Measurements from ENCODE around the gene MPP3.
"Not testable (repeated sequence)": the region's sequence is repeated elsewhere in the genome, so short reads cannot be mapped to it uniquely, and the experiment has no call there.

The MPP3 gene

DNA sequence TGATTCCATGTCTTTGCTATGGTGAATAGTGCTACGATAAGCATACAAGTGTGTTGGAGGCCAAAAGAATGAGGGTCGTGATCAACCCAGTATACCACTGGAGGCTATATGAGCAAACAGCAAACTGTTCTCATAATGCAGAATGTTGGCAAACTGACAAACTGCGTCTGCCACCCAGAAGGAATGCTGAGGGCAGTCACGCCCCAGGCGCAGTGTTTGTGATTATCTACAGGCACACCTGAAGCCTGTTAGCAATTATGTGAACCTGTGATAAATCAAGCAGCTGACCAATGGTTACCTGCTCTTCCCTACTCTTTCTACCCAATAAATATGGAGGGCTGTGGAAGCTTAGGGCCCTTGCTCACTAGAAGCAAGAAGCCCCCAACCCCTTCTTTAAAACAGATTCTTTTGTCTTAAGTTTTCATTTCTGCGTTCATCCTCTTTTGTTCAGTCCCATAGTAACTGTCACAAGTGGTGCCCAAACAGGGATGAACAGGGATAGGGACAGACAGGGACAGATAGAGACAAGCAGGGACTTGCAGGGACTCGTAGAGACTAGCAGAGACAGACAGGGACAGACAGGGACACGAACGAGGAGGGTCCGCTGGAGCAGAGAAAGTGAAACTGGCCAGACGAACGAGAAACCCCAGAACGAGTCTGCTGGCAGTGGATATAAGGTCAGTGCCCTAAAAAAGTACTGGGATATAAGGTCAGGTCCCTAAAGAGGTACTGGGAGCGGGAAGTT is 39.2 kb upstream of the MPP3 start:
- H3K9me3 Mint-ChIP-seq, result no peaks in the 10 kb centered on the region
- no peaks in the 10 kb centered on the region for H3K4me1 Mint-ChIP-seq (ENCODE audit: low read depth)
- no peaks in the 10 kb centered on the region for H3K36me3 Mint-ChIP-seq (ENCODE audit: low read depth)
- peaks cover 13% of the 10 kb centered on the region for H3K27me3 Mint-ChIP-seq
- H3K4me3 Mint-ChIP-seq, result no peak overlapping the region
- DNase-seq, result no peak
- no peak overlapping the region for H3K27ac Mint-ChIP-seq

DNA sequence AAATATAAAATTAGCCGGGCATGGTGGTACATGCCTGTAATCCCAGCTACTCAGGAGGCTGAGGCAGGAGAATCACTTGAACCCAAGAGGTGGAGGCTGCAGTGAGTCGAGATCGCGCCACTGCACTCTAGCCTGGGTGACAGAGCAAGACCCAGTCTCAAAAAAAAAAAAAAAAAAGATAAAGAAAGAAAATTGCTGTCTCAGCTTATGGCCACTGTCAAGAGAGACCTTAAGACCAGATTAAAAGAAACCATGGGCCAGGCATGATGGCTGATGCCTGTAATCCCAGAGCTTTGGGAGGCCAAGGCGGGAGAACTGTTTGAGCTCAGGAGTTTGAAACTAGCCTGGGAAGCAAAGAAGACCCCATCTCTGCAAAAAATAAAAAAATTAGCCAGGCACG is 36.1 kb upstream of the MPP3 start:
- not testable (repeated sequence) for H3K27ac Mint-ChIP-seq; H3K36me3 Mint-ChIP-seq (ENCODE audit: low read depth); H3K9me3 Mint-ChIP-seq; H3K4me3 Mint-ChIP-seq; DNase-seq; H3K4me1 Mint-ChIP-seq (ENCODE audit: low read depth)
- peaks cover 13% of the 10 kb centered on the region for H3K27me3 Mint-ChIP-seq

DNA sequence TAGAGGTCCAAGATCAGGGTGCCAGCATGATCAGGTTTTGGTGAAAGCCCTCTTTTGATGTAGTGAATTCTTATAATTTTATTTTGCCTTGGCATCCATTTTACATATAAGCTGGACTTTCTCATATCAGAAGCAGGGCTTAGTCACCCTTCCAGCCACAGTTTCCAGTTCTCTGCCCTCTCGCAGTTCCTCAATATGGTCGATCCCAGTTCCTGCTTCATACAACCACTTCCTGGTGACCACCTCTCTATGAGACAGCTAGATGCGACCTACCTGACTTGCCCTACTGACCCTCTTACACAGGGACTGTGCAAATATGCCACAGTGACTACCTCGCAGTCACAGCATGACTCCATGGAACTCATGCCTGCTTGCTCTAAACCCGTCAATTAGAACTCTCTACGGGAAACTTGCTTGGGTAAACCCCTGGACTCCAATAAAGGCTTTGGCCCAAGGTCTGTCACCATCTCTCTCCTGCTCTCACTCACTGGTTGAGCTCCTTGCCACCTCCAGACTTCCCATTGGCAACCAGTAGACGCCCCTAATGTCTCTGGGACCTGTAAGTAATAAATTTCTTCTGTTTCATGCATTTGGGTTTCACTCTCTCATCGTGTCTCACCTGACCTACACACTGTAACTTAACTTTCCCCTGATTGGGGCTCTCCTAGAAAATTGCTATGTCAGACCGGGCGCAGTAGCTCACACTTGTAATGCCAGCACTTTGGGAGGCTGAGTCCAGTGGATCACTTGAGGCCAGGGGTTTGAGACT is 35.5 kb upstream of the MPP3 start:
- H3K4me1 Mint-ChIP-seq (ENCODE audit: low read depth), result no peaks in the 10 kb centered on the region
- DNase-seq, result no peak
- no peak overlapping the region for H3K4me3 Mint-ChIP-seq
- H3K27me3 Mint-ChIP-seq, result peaks cover 13% of the 10 kb centered on the region
- no peak overlapping the region for H3K27ac Mint-ChIP-seq
- no peaks in the 10 kb centered on the region for H3K36me3 Mint-ChIP-seq (ENCODE audit: low read depth)
- H3K9me3 Mint-ChIP-seq, result no peaks in the 10 kb centered on the region

DNA sequence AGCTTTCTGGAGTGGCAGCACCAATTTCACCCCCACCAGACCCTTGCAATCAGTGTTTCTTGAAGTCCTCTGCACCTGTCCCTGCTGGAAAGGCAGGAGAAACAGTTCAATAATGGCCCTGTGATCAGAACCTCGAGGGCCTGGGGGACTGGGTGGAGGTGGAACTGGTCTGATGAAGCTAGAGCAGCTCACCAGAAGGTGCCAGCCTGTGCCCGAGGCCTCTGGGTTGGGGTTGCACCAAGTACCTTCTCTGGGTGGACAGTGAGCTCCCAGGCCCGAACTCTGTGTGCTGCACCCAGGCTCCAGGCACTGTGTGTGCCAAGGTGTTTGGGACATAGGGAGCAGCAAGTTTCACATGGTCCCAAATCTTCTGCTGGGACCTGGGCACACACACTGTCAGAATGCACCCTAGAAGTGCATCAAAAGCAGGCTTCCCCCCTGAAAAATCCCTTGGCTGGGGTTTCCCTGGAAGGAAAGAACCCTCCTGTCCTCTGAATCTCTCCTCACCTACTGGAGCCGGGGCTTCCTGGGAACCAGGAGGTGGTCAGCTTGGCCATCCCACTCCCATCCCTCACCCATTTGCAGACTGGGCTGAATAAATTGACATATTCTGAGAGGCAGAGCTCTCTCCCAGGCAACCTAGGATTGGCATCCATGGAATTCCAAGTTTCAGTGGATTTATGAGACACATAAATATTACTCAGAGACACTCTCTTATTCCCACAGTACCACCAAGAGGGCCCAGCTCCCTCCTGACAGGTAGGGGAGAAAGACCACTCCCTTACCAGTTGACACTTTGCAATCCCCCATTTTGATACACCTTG is 31.4 kb upstream of the MPP3 start:
- H3K4me3 Mint-ChIP-seq, result no peak overlapping the region
- no peak for DNase-seq

DNA sequence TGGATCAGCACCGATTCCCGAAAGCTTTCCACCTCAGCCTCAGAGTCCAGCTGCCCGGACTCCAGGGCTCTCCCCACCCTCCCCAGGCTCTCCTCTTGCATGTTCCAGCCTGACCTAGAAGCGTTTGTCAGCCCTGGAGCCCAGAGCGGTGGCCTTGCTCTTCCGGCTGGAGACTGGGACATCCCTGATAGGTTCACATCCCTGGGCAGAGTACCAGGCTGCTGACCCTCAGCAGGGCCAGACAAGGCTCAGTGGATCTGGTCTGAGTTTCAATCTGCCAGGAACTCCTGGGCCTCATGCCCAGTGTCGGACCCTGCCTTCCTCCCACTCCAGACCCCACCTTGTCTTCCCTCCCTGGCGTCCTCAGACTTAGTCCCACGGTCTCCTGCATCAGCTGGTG is 29.0 kb upstream of the MPP3 start:
- Mint-ChIP-seq H3K9me3 (no peaks in the 10 kb centered on the region), H3K4me1 (ENCODE audit: low read depth) (no peaks in the 10 kb centered on the region), H3K27ac (no peak overlapping the region), H3K27me3 (peaks cover 10% of the 10 kb centered on the region), H3K36me3 (ENCODE audit: low read depth) (no peaks in the 10 kb centered on the region), H3K4me3 (no peak overlapping the region)
- DNase-seq, result no peak

More for the DNA sequence above, 31.4 kb upstream of the MPP3 start:
- Mint-ChIP-seq H3K36me3 (ENCODE audit: low read depth) (no peaks in the 10 kb centered on the region), H3K4me1 (ENCODE audit: low read depth) (no peaks in the 10 kb centered on the region), H3K9me3 (no peaks in the 10 kb centered on the region), H3K27me3 (peaks cover 6% of the 10 kb centered on the region), H3K27ac (no peak overlapping the region)

DNA sequence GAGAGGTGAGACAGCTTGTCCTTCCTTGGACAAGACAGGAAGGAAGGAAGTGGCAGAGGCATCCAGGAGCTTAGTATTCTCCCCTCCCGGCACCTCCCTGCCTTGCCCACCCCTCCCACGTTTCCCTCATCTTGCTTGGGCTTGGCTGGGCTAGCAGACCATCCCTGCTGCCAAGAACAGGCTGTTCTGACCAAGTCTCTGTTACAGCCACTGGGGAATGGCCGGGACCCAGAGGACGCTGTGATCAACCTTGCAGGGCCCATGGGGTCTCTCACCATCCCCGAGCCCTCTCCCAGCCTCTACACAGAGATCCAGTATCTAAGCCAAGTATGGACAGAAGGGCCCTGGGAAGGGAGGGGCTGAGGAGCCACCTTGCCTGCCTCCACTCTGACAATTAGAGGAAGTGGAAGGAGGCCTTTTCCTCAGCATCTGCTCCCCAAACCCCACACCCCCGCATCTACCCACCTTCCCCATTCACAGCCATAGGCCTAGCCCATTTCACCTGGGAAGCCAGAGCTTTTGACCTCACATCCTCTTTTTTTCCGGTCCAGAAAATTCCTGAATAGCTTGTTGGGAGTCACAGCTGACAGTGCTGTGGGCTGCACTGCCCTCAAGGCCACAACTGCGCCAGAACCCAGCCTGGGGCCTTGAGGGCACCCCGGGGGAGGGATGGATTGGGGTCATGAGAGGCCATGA is 28.1 kb upstream of the MPP3 start:
- Mint-ChIP-seq H3K27ac (no peak overlapping the region), H3K27me3 (peaks cover 15% of the 10 kb centered on the region), H3K36me3 (ENCODE audit: low read depth) (no peaks in the 10 kb centered on the region), H3K4me3 (no peak overlapping the region), H3K4me1 (ENCODE audit: low read depth) (no peaks in the 10 kb centered on the region), H3K9me3 (no peaks in the 10 kb centered on the region)
- DNase-seq, result no peak

DNA sequence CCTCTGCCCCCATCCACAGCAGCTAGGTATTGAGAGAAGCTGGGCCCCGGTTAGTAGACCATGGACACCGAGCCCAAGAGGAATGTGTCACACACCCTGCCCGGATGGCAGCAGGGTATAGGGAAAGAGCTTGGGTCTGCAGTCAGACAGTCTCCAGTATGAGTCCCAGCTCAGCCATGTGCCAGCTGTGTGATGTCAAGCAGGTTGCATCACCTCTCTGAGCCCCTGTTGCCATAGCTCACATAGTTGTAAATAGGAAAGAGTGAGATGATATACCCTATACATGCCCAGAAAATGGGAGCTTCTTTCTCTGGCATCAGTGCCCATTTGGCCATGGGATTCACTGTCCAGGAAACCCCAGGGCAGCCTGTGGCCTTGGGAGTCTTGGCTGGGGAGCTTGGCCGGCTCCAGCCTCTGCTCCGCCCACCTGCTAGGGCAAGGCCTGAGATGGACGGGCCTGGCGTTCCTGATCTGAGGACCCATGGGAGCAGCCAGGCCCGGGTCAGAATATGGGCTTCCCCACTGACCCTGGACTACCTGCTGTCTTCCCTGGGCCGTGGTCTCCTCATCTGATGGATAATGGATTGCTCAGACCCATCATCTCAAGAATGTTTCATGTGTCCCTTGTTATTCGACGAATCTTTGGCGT is 27.3 kb upstream of the MPP3 start:
- no peaks in the 10 kb centered on the region for H3K4me1 Mint-ChIP-seq (ENCODE audit: low read depth)
- no peak for DNase-seq
- no peak overlapping the region for H3K4me3 Mint-ChIP-seq
- H3K36me3 Mint-ChIP-seq (ENCODE audit: low read depth), result no peaks in the 10 kb centered on the region
- no peak overlapping the region for H3K27ac Mint-ChIP-seq
- H3K9me3 Mint-ChIP-seq, result no peaks in the 10 kb centered on the region
- peaks cover 19% of the 10 kb centered on the region for H3K27me3 Mint-ChIP-seq

DNA sequence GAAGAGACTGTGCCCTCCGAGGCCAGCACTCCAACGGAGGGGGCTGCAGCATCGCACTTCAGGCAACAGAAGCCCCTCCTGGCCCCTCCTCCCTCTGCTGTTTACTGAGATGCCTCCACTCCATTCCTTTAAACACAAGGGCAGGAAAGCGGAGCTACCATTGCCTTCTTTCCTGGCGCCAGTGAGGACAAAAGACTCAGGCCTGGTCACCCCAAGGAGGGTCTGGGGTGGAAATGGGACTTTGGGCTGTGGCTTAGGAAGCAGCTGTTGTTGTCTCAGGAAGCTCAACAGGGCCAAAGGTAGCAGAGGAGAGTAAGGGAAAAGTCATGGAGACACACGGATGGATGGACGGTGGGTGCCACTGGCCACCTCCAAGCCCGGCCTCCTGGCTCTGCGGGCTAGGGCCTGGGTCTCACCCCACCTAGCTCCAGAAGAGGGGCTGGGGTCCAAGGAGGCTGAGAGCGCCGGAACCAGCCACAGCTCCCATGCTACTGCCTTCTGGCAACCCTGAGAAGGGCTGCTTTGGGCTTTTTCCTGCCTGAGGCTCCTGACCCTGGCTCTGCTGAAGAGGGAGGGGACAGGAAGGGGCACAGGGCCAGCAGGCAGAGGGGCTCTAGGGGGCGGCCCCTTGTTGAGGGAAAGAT is 25.1 kb upstream of the MPP3 start:
- peaks cover 22% of the 10 kb centered on the region for H3K27me3 Mint-ChIP-seq
- no peak overlapping the region for H3K4me3 Mint-ChIP-seq
- H3K36me3 Mint-ChIP-seq (ENCODE audit: low read depth), result no peaks in the 10 kb centered on the region

DNA sequence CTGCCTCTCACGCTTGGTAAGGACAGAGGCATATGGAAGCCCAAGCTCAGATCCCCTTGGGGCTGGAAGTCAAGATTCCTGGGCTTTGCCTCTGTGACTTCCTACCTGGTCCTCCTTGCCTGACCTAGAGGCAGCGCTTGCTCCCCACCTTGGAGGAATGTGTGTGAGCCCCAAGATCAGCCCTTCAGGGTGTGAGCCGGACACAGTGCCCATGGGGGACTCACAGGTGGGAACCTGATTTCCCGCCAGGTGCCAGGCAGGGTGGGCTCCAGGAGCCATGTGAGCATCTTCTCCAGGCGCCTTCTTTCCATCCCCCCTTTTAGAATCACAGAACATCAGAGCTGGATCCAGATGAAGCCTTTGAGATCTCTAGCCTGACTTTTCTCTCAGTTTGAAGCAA is 24.2 kb upstream of the MPP3 start:
- DNase-seq, result no peak
- Mint-ChIP-seq H3K9me3 (no peaks in the 10 kb centered on the region), H3K27ac (no peak overlapping the region), H3K4me3 (no peak overlapping the region), H3K4me1 (ENCODE audit: low read depth) (no peaks in the 10 kb centered on the region), H3K36me3 (ENCODE audit: low read depth) (no peaks in the 10 kb centered on the region), H3K27me3 (peaks cover 31% of the 10 kb centered on the region)

More for the DNA sequence above, 25.1 kb upstream of the MPP3 start:
- H3K4me1 Mint-ChIP-seq (ENCODE audit: low read depth), result no peaks in the 10 kb centered on the region
- DNase-seq, result no peak
- no peaks in the 10 kb centered on the region for H3K9me3 Mint-ChIP-seq
- H3K27ac Mint-ChIP-seq, result no peak overlapping the region

DNA sequence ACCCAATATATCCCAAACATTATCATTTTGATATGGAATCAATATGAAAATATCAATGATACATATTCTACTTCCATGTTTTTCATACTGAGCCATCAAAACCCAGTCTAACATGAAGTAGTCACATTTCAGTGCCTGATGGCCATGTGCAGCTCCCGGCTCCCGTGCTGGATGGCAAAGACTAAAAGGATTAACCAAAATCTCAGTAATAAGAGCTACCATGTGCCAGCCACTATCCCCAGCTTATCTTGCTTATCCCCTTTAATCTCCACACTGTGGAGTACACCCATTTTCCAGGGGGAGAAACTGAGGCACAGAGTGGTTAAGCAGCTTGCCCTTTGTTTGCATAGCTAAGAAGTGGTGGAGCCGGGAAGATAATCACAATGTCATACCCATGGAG is 23.2 kb upstream of the MPP3 start:
- Mint-ChIP-seq H3K4me1 (ENCODE audit: low read depth) (no peaks in the 10 kb centered on the region), H3K9me3 (no peaks in the 10 kb centered on the region), H3K27me3 (peaks cover 34% of the 10 kb centered on the region), H3K4me3 (no peak overlapping the region), H3K27ac (no peak overlapping the region), H3K36me3 (ENCODE audit: low read depth) (no peaks in the 10 kb centered on the region)
- DNase-seq, result no peak

DNA sequence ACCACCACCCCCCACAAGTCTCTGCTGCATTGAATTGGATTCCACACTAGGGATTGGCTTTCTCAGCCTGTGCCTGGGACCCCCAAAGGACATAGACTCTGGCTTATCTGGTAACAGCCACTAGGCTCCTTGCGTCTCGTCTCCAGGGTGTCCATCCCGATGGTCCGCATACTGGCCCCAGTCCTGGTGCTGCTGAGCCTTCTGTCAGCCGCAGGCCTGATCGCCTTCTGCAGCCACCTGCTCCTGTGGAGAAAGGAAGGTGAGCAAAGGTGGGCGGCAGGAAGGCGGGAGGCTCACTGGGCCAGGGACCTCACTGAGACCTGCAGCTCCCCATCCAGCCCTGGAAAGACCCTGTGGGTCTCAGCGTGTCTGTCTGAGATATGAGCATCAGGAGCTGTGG is 22.1 kb upstream of the MPP3 start:
- Mint-ChIP-seq H3K27me3 (peaks cover 34% of the 10 kb centered on the region), H3K4me1 (ENCODE audit: low read depth) (no peaks in the 10 kb centered on the region), H3K9me3 (no peaks in the 10 kb centered on the region), H3K27ac (no peak overlapping the region), H3K4me3 (no peak overlapping the region), H3K36me3 (ENCODE audit: low read depth) (no peaks in the 10 kb centered on the region)
- DNase-seq, result no peak

DNA sequence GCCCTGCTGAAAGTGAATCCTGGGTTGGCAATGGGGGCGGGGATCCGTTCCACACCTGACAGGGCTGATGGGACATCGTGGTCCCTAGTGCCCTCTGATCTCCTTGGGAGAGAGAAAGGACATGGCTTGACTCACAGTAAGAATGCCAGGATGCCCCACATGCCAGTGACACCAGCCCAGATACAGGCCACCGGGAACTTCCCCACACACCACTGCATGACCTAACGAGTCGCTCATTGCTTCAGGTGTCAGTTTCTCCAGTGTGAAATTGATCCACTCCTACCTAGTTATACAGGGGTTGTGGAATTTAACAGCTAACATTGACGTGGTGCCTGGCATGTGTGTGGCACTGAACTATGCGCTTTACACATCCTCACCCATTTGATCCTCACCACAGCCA is 21.6 kb upstream of the MPP3 start:
- DNase-seq, result no peak
- Mint-ChIP-seq H3K27me3 (peaks cover 34% of the 10 kb centered on the region), H3K36me3 (ENCODE audit: low read depth) (no peaks in the 10 kb centered on the region), H3K4me3 (no peak overlapping the region), H3K27ac (no peak overlapping the region), H3K4me1 (ENCODE audit: low read depth) (no peaks in the 10 kb centered on the region), H3K9me3 (no peaks in the 10 kb centered on the region)

DNA sequence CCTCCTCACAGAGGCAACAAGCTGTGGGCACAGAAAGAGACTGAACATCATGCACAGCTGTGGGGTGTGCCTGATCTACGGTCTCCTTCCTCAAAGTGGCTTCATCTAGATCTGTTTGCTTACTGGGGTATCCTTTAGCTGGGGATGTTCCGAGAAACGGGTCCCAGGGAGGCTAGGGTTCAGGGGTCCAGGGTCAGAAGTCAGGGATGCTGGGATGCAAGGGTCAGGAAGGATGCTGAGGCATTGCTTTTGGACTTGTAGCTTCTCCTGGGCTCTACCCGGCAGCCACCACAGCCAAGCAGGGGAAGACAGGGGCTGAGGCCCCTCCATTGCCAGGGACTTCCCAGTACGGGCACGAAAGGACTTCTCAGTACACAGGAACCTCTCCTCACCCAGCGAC is 20.6 kb upstream of the MPP3 start:
- Mint-ChIP-seq H3K27ac (no peak overlapping the region), H3K27me3 (peaks cover 38% of the 10 kb centered on the region), H3K4me3 (no peak overlapping the region), H3K36me3 (ENCODE audit: low read depth) (no peaks in the 10 kb centered on the region), H3K9me3 (no peaks in the 10 kb centered on the region), H3K4me1 (ENCODE audit: low read depth) (no peaks in the 10 kb centered on the region)
- no peak for DNase-seq
